DMS114 treated with DMSO at 0.1 percent for 48 hours (cell line): ENCODE results near the gene TMPRSS11F.

Experiments used
- DNase-seq: peaks from one replicate; lab custom pipeline; 2025; ENCODE audit not compliant: unreplicated experiment; lab: John Stamatoyannopoulos, UW

Gene TMPRSS11F

DNA sequence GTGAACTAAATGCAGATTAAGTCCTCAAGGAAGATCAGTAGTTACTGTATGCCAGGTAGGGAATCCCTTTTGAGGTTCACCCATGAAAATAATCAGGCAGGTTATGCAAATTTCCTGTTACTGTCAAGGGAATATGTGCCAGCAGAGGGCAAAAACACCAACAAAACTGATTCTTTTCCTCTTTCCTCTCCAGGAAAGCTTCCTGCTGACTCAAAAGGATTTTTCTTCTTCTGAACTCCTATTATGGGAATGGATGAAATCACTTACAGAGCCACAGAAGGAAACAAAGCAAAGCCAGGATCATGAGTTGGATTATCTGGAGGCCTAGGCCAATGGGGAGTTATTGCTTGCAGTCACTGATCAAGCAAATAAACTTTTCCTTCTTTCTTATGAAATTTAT is 49.7 kb downstream of the TMPRSS11F start:
- DNase-seq = no peak

DNA sequence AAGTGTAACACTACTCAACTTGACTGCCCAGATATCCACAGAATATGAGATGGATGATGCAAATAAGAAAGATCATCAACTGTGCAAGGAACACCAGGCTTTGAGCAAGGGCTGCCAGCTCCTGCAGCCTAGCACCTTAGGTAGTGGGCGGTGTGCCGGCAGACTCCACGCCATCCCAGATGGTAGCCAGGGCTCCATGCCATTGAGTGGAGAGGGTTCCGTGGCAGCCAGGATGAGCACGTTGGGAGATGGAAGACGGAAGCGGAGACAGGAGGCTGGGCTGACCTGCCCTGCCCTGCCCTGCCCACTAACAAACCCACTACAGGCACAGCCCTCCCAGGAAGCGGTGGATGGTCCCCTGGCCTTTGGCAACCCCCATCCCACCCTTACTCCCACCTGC is 51.9 kb downstream of the TMPRSS11F start:
- DNase-seq = no peak

DNA sequence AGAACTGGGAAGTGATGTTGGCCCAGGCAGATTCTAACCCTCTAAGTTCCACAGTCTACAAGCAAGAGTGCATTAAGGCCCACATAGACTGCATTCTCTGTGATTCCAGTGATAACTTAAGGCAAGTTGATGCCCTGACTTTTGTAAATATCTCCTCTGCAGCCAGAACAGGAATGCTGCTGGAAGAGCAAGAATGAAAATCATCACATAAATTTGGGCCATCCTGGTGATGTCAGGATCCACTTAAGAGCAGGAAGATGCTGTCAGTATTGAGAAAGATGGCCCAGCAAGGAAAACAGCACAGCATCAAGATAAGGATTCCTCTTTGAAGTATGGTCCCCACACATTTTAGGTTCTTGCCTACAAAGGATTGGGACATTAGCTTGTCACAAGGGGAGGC is 52.4 kb downstream of the TMPRSS11F start:
- DNase-seq = no peak

DNA sequence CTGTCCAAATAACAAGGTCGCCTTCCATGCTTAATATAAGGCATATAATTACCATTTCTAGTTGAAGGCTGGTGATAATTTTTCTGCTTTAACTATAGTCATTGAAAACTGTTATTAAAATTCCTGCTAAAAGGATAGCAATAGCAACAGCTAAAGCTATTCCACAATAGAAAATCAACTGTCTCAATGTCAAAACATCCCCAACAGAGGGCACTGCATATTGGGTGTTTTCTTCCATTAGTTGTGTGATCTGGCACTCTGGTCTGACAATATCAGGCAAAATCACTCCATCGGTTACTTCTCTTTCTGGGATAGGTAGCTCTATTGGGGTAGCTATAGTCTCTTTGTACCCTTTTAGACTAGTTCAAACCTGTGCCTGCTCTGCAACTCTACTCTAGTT is 53.5 kb downstream of the TMPRSS11F start:
- DNase-seq = no peak

DNA sequence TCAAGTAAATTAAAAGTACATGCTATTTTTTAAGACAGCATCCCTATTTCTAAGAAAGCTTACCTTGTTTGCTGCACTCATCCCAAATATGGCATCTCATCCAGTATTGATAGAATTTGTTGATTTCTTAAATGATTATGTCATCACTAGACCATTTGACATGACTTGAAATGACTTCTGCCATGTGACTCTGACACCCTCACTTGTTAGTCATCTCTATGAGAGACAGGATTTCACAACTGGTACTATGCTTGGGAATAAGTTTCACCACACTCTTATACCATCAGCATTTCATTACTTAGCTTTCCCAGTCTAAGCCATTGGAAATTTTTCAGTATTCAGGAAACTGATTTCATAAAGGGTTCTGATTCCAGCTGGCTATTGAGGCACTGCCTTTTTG is 55.3 kb downstream of the TMPRSS11F start:
- DNase-seq = no peak

DNA sequence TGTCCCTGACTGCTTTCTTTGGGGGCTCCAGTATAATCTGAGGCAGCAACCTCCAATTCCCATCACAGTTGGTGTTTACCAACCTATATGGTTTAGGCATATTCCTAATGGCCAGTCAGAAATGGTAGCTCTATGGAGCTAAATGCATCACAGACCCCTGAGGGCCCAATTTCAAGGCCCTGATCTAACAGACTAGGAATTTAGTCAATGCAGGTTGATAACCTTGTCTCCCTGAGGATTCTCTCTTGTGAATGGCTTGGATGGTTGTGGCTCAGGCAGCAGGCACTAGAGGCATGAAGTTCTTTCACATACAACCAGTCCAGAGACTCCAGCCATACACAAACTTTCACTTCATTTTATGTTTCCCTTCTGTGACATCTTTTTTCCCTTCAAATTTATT is 59.4 kb downstream of the TMPRSS11F start:
- DNase-seq = no peak

DNA sequence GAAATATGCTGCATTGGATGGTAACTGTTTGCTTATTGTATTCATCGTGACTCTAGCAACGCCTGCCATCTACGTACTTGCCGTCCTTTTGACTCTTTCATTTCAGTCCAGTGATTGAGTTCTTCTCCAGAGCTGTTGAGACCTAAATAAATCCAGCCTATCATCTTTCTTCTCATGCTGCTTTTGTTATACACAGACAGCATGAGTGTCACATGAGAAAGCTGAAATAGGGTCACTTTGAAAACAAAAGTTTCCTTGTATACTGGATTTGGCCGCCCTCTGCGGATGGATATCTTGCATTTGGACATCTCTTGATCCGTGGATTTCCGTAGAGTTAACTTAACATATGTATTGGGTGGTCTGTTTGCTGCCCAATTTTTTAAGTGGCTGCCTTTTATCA is 67.2 kb downstream of the TMPRSS11F start:
- no peak for DNase-seq

DNA sequence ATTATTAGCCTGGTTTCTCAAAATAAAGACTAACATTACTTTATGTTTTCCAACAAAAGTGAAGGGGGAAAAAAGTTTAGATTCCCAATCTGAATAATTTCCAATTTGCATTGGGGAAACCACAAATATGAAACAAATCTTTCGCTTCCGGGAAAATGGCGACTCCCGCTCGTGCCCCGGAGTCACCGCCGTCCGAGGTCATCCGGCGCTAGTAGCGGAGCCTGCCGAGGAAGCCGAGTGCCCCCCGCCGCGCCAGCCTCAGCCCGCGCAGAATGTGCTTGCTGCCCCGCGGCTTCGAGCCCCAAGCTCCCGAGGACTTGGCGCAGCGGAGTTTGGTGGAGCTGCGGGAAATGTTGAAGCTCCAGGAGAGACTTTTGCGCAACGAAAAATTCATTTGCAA is 91.4 kb downstream of the TMPRSS11F start:
- DNase-seq = no peak

DNA sequence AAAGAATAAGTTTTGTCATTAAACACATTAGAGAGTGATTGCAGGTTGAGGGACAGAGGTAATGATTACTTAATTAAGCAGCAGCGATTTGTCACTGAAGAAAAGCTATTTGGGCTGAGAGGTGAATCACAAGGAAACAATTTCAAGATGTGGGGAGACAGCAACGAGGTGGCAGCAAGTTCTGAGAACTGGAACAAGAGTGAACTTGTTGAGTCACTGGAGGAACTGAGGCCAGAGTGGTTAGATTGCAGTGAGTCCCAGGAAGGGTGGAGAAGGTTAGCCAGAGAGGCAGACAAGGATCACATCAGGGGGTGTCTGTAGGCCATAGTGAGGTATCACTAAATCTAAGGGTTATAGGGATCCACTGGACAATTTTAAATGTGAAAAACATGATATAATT is 108.5 kb downstream of the TMPRSS11F start:
- no peak for DNase-seq

DNA sequence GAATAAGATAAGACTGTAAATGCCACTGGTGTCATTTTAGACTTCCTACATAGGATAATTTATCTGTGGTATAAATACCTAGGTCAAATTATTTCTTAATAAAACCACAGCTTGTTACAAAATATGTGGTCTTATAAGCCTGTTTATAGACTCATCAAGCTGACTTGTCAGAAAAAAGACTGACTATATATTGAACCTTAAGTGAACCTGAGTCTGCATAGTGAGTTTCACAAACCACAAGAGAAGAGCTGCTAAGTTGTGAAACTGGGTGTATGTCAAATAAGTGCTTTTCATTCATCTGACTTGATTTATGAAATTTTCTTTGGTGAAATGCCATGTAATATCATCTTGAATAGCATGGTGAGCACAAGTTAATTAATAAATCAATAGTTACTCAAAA is 118.0 kb downstream of the TMPRSS11F start:
- no peak for DNase-seq
